H1 (cell line): ENCODE measurements around the gene CHN2. TPM values are rescaled to one million over a fixed set of nuclear protein-coding genes. Genes with fewer than 3 reads are reported as not detected.

Experiments
- CTCF ChIA-PET: fragments of 300-600 bp; sonication (Branson Sonifier 250); formaldehyde crosslinking; loops from one replicate; lab custom pipeline; 2021; ENCODE audit not compliant: partially characterized antibody; lab: Charles Lee
- POLR2A ChIA-PET: fragments of 300-600 bp; sonication (Branson Sonifier 250); formaldehyde crosslinking; loops from one replicate; lab custom pipeline; 2021; ENCODE audit warnings: inconsistent platforms; ENCODE audit not compliant: partially characterized antibody; lab: Charles Lee
- DNase-seq, 2 experiments: peaks; one replicate each; pipeline versions ENCODE4 v3.0.0 to v3.0.0-alpha.2; 2010 to 2022; ENCODE audit warnings: low spot score in 2 of 2, low read depth in 1 of 2, mixed read lengths in 1 of 2
- FAIRE-seq: peaks from 2 replicates; lab custom pipeline; 2011; peaks lifted over from hg19 to GRCh38; lab: Jason Lieb, UNC
- H2AFZ ChIP-seq: 2 replicates; pipeline ENCODE4 v1.8.1; 2012; ENCODE audit warnings: low read length, inconsistent platforms
- H2AK5ac ChIP-seq: 2 replicates; pipeline ENCODE4 v1.6.1; 2013; ENCODE audit warnings: low read depth, low read length
- H2BK120ac ChIP-seq: replicated peaks from 2 replicates; pipeline ENCODE3; 2013; ENCODE audit warnings: low read depth, low read length, inconsistent platforms
- H2BK12ac ChIP-seq: 2 replicates; pipeline ENCODE4 v1.6.1; 2013; ENCODE audit warnings: low read depth, low read length
- H2BK15ac ChIP-seq: 2 replicates; pipeline ENCODE4 v1.6.1; 2013; ENCODE audit warnings: low read length
- H2BK20ac ChIP-seq: 2 replicates; pipeline ENCODE4 v1.6.1; 2013; ENCODE audit warnings: low read length
- H2BK5ac ChIP-seq: 2 replicates; pipeline ENCODE4 v1.6.1; 2013; ENCODE audit warnings: low read depth, low read length
- H3K14ac ChIP-seq: 2 replicates; pipeline ENCODE4 v1.6.1; 2013; ENCODE audit warnings: inconsistent platforms; ENCODE audit not compliant: insufficient read length
- H3K18ac ChIP-seq: 2 replicates; pipeline ENCODE4 v1.6.1; 2013; ENCODE audit warnings: low read length; ENCODE audit errors: extremely low read depth
- H3K23ac ChIP-seq: 2 replicates; pipeline ENCODE4 v1.6.1; 2013; ENCODE audit warnings: inconsistent platforms; ENCODE audit not compliant: insufficient read length
- H3K23me2 ChIP-seq: 2 replicates; pipeline ENCODE4 v1.6.1; 2013; ENCODE audit warnings: low read depth, low read length
- H3K27ac ChIP-seq: 2 replicates; pipeline ENCODE4 v1.6.1; 2011; ENCODE audit warnings: low read depth, low read length, inconsistent platforms
- H3K27me3 ChIP-seq, 4 experiments: replicated peaks in 1 of 4; 1 replicate in 1 of 4; 2 replicates in 3 of 4; pipeline versions ENCODE4 v1.6.1 to v1.8.1; 2011 to 2013; ENCODE audit warnings: low read length in 3 of 4, mild to moderate bottlenecking in 3 of 4, inconsistent platforms in 2 of 4, mixed read lengths in 2 of 4, moderate library complexity in 1 of 4; ENCODE audit not compliant: control insufficient read depth in 3 of 4, insufficient read depth in 3 of 4; ENCODE audit errors: extremely low read depth in 1 of 4
- H3K36me3 ChIP-seq, 4 experiments: 2 replicates each; pipeline versions ENCODE4 v1.6.1 to v1.8.1; 2011 to 2013; ENCODE audit warnings: mild to moderate bottlenecking in 4 of 4, low read length in 3 of 4, moderate library complexity in 2 of 4, control low read depth in 1 of 4, inconsistent platforms in 1 of 4; ENCODE audit not compliant: insufficient read depth in 4 of 4, control insufficient read depth in 2 of 4
- H3K4ac ChIP-seq: replicated peaks from 2 replicates; pipeline ENCODE3; 2013; ENCODE audit warnings: low read length, low read depth, mixed read lengths, inconsistent platforms; ENCODE audit not compliant: insufficient read length
- H3K4me1 ChIP-seq, 4 experiments: replicated peaks in 1 of 4; 1 replicate in 1 of 4; 2 replicates in 3 of 4; pipeline versions ENCODE4 v1.6.1 to v1.8.1; 2011 to 2013; ENCODE audit warnings: low read length in 3 of 4, inconsistent platforms in 2 of 4, mixed read lengths in 1 of 4; ENCODE audit not compliant: insufficient read depth in 4 of 4, control insufficient read depth in 3 of 4
- H3K4me2 ChIP-seq, 2 experiments: 2 replicates each; pipeline versions ENCODE4 v1.6.1 to v1.8.1; 2011 to 2013; ENCODE audit warnings: low read depth in 2 of 2, low read length in 2 of 2, control low read depth in 1 of 2, inconsistent platforms in 1 of 2, mild to moderate bottlenecking in 1 of 2; ENCODE audit not compliant: insufficient read depth in 1 of 2
- H3K4me3 ChIP-seq, 4 experiments: fragments of 200-600, 300-600 bp in 1 of 4; sonication (generic), shearing (Covaris generic), sonication (Bioruptor Twin) in 1 of 4; 2 replicates each; pipeline versions ENCODE4 v1.5.1 to v1.8.1; 2011 to 2016; ENCODE audit warnings: low read length in 4 of 4, low read depth in 3 of 4, control low read depth in 2 of 4, inconsistent platforms in 2 of 4, mild to moderate bottlenecking in 2 of 4, mixed read lengths in 1 of 4, moderate library complexity in 1 of 4; ENCODE audit not compliant: insufficient read depth in 2 of 4; ENCODE audit errors: extremely low read depth in 1 of 4
- H3K56ac ChIP-seq: replicated peaks from 2 replicates; pipeline ENCODE3; 2013; ENCODE audit warnings: low read depth, mild to moderate bottlenecking, mixed read lengths, low read length, inconsistent platforms; ENCODE audit not compliant: insufficient read length
- H3K79me1 ChIP-seq: 2 replicates; pipeline ENCODE4 v1.6.1; 2013; ENCODE audit warnings: low read depth, low read length, control low read depth
- H3K79me2 ChIP-seq, 2 experiments: 2 replicates each; pipeline versions ENCODE4 v1.6.1 to v1.8.1; 2012 to 2013; ENCODE audit warnings: low read length in 2 of 2, mild to moderate bottlenecking in 2 of 2, inconsistent platforms in 1 of 2; ENCODE audit not compliant: insufficient read depth in 2 of 2, control insufficient read depth in 1 of 2
- H3K9ac ChIP-seq, 4 experiments: replicated peaks in 1 of 4; 1 replicate in 1 of 4; 2 replicates in 3 of 4; pipeline versions ENCODE4 v1.6.1 to v1.8.1; 2011 to 2013; ENCODE audit warnings: low read depth in 3 of 4, low read length in 3 of 4, control low read depth in 2 of 4, mild to moderate bottlenecking in 2 of 4, moderate library complexity in 2 of 4, inconsistent platforms in 1 of 4; ENCODE audit errors: extremely low read depth in 1 of 4
- H3K9me3 ChIP-seq, 2 experiments: 2 replicates each; pipeline versions ENCODE4 v1.6.1 to v1.8.1; 2012 to 2013; ENCODE audit warnings: mild to moderate bottlenecking in 2 of 2, moderate library complexity in 2 of 2, control low read depth in 1 of 2, inconsistent platforms in 1 of 2, low read depth in 1 of 2, low read length in 1 of 2, mixed read lengths in 1 of 2; ENCODE audit not compliant: insufficient read depth in 2 of 2
- H4K20me1 ChIP-seq, 2 experiments: replicated peaks in 1 of 2; 2 replicates each; pipeline versions ENCODE3 to v1.8.1; 2011 to 2013; ENCODE audit warnings: inconsistent platforms in 2 of 2, low read length in 2 of 2, mild to moderate bottlenecking in 1 of 2; ENCODE audit not compliant: insufficient read depth in 2 of 2, control insufficient read depth in 1 of 2
- H4K5ac ChIP-seq: 2 replicates; pipeline ENCODE4 v1.6.1; 2013; ENCODE audit warnings: low read length, low read depth, mixed read lengths, inconsistent platforms; ENCODE audit not compliant: insufficient read length
- H4K8ac ChIP-seq: 2 replicates; pipeline ENCODE4 v1.8.0; 2013; ENCODE audit warnings: mild to moderate bottlenecking, moderate library complexity, low read length, inconsistent platforms; ENCODE audit not compliant: insufficient read depth; ENCODE audit errors: extremely low read depth
- H4K91ac ChIP-seq: replicated peaks from 2 replicates; pipeline ENCODE3; 2013; ENCODE audit warnings: low read length, mixed read lengths, inconsistent platforms; ENCODE audit not compliant: insufficient read length
- BACH1 ChIP-seq: IDR thresholded peaks from 2 replicates; pipeline ENCODE4 v1.6.1; 2012; ENCODE audit warnings: low read length, improper control_type of control experiment
- RFX5 ChIP-seq: IDR thresholded peaks from 2 replicates; pipeline ENCODE4 v1.6.1; 2011; ENCODE audit warnings: low read depth, low read length, improper control_type of control experiment, borderline replicate concordance
- WGBS, 2 experiments: shearing (Covaris generic) in 1 of 2; methylation state at CpG; one replicate each; pipeline versions ENCODE4 v1.1.6 to v1.1.7; 2013 to 2015; ENCODE audit warnings: low lambda C conversion rate in 2 of 2, mixed read lengths in 2 of 2, inconsistent platforms in 1 of 2, low coverage in 1 of 2, missing lambda C conversion rate in 1 of 2; ENCODE audit not compliant: insufficient replicate concordance in 2 of 2, insufficient coverage in 1 of 2, insufficient read length in 1 of 2; ENCODE audit errors: extremely low coverage in 1 of 2, missing lambda C conversion rate in 1 of 2; 5-methylcytosine and 5-hydroxymethylcytosine counted together
- polyA plus RNA-seq, 7 experiments: library from polyadenylated mRNA; depleted of rRNA in 3 of 7; stranded (reverse) in 5 of 7; unstranded in 2 of 7; fragments of >200 nt in 5 of 7; fragments of 200-250 nt in 2 of 7; gene quantifications; 1 replicate in 5 of 7; 2 replicates in 1 of 7; 4 replicates in 1 of 7; pipeline versions ENCODE4 v1.2.1 to v1.2.3, GENCODE V29; 2011 to 2013; ENCODE audit warnings: missing spikeins in 2 of 7, mixed read lengths in 2 of 7
- total RNA-seq: library from RNA; stranded (reverse); fragmentation: NEBNext Ultra II Directional; extraction: Animal tissue kit (Norgen Biotek cat#: 25700); gene quantifications from 2 replicates; pipeline ENCODE4 v1.2.1, GENCODE V29; 2021

The CHN2 gene
- total and polyA plus RNA-seq, 2 of the 8 experiments (the other 6 are each of a cell fraction or from before 2014, with no cell fraction given), result 2.9 to 4.8 TPM

DNA sequence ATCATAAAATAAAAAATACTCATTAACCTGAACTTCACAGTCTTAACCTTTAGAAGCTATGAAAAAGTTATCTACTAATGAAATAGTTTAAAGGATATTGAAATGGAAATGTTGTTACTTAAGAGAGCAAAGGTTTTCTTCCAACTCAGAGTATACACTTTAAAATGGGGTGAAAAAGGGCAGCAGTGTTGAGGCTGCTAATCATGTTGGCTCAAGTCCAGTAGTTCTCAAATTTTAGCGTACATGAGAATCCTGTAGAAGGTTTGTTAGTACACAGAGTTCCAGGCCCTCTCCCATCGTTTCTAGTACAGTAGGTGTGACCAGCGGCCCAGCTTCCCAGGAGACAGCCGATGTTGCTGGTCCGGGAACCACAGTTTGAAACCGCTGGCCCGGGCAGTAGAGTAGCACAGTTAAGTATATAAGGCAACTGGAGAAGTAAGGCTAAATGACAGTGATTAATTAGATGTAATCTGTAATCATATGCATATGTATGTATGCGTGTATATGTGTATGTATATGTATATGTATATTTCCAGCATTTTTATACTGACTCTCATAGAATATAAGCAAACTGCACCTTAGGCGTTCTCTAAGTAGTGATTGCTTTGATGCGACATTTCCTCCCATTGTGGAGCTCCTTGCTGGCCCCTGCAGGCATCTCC lies 221.8 kb downstream of the CHN2 start:
- Histone ChIP-seq H4K5ac (no peak overlapping the region), H3K18ac (no peak overlapping the region), H3K4me3 (no peak overlapping the region), H3K36me3 (no peaks in the 10 kb centered on the region), H3K4ac (no peak overlapping the region), H3K79me2 (no peaks in the 10 kb centered on the region), H2BK20ac (no peak overlapping the region), H2AK5ac (no peak overlapping the region), H3K56ac (no peak overlapping the region), H3K9me3 (no peaks in the 10 kb centered on the region), H3K9ac (no peak overlapping the region), H3K79me1 (no peaks in the 10 kb centered on the region), H3K23ac (no peak overlapping the region), H2AFZ (no peak overlapping the region), H3K4me1 (no peaks in the 10 kb centered on the region), H4K91ac (no peak overlapping the region), H3K27ac (no peak overlapping the region), H2BK5ac (no peak overlapping the region), H2BK12ac (no peak overlapping the region), H3K27me3 (no peaks in the 10 kb centered on the region), H2BK15ac (no peak overlapping the region), H3K4me2 (no peak overlapping the region), H4K20me1 (no peaks in the 10 kb centered on the region), H3K14ac (no peak overlapping the region), H4K8ac (peak overlapping the region; percentile 63; the same call in 1 of the 2 replicates), H3K23me2 (no peaks in the 10 kb centered on the region), H2BK120ac (no peak overlapping the region)
- ChIA-PET CTCF (interaction anchor here (1.0 to 2.5 kb wide), 12 partner anchors 10 to 493 kb away, joined by 3 to 6 read pairs (median 3); no protein-coding TSS in a partner anchor), POLR2A (interaction anchor here (1.3 kb wide), 1 partner anchor 65 kb away, joined by 4 read pairs; no protein-coding TSS in a partner anchor)
- TF ChIP-seq RFX5, result no peak
- TF ChIP-seq BACH1, result no peak
- WGBS, 2 experiments, result 88% methylated on average over 10 of the region's 10 CpGs; no CpG with 5 or more reads in 1 of the 2 experiments
- no peak for DNase-seq
- FAIRE-seq, result no peak
